NOMO-1 treated with dmso at 0.1 percent for 144 hours (cell line): Measurements from ENCODE around the gene GABPB1.

Experiments used
- DNase-seq: peaks from one replicate; lab custom pipeline; 2025; ENCODE audit not compliant: unreplicated experiment; lab: John Stamatoyannopoulos, UW

The GABPB1 gene

GRCh38 chr15:50244959-50245624 is 109.9 kb downstream of the GABPB1 start:
- no peak for DNase-seq

- DNase-seq: no peak
Measured at GRCh38 chr15:50244153-50244552, 110.8 kb downstream of the GABPB1 start.

GRCh38 chr15:50241684-50242450 is 113.1 kb downstream of the GABPB1 start:
- no peak for DNase-seq

- no peak for DNase-seq
Measured at GRCh38 chr15:50238255-50238654, 116.7 kb downstream of the GABPB1 start.

GRCh38 chr15:50236433-50236832 is 118.6 kb downstream of the GABPB1 start:
- no peak for DNase-seq

- no peak for DNase-seq
Measured at GRCh38 chr15:50235794-50236193, 119.2 kb downstream of the GABPB1 start.

- DNase-seq: no peak
Measured at GRCh38 chr15:50234764-50235163, 120.2 kb downstream of the GABPB1 start.

- DNase-seq: no peak
Measured at GRCh38 chr15:50233192-50233736, 121.7 kb downstream of the GABPB1 start.

GRCh38 chr15:50232791-50233190 is 122.2 kb downstream of the GABPB1 start:
- no peak for DNase-seq

GRCh38 chr15:50231761-50232160 is 123.2 kb downstream of the GABPB1 start:
- no peak for DNase-seq

- no peak for DNase-seq
Measured at GRCh38 chr15:50229336-50229735, 125.7 kb downstream of the GABPB1 start.

- DNase-seq: no peak
Measured at GRCh38 chr15:50228866-50229265, 126.1 kb downstream of the GABPB1 start.

GRCh38 chr15:50227076-50227475 is 127.9 kb downstream of the GABPB1 start:
- no peak for DNase-seq

- DNase-seq: no peak
Measured at GRCh38 chr15:50225938-50226337, 129.1 kb downstream of the GABPB1 start.
